ENCODE results near the gene KMT2E. TPM values are rescaled to one million over a fixed set of nuclear protein-coding genes. Genes with fewer than 3 reads are reported as not detected.
"Not testable (repeated sequence)": the region's sequence is repeated elsewhere in the genome, so short reads cannot be mapped to it uniquely, and the experiment has no call there.

The KMT2E gene
- total RNA-seq, 8 experiments from 2014 or later = 26.6 to 105 (median 77.8) TPM

GRCh38 chr7:104975553-104975952, 38.5 kb upstream of the KMT2E start:
- H3K4me1 ChIP-seq (replicated peaks in 1 of 2) = peaks cover 15 to 19% of the 10 kb centered on the region in 2 donors
- H3K4me3 ChIP-seq; H3K27ac ChIP-seq; in situ Hi-C loops (cut with MboI; ENCODE audit: low pct_unique_long_range_greater_than_20kb in 2 of 9, low sequenced_read_pairs in 9 of 9, unreplicated experiment in 9 of 9); ATAC-seq (replicated peaks in 6 of 8): not testable (repeated sequence)
- 90 to 100% (median 98%) methylated on average over 1 to 6 of the region's 6 CpGs; no CpG with 5 or more reads in 2 of the 10 experiments for WGBS, 10 experiments

GRCh38 chr7:104976966-104977636, 36.9 kb upstream of the KMT2E start:
- ATAC-seq (replicated peaks in 6 of 8) = peak in 1 of 8 experiments; percentile 4
- H3K27ac ChIP-seq = no peak overlapping the region
- no peak overlapping the region for H3K4me3 ChIP-seq
- in situ Hi-C loops (cut with MboI; ENCODE audit: low pct_unique_long_range_greater_than_20kb in 2 of 9, low sequenced_read_pairs in 9 of 9, unreplicated experiment in 9 of 9) = no loop called here
- H3K4me1 ChIP-seq (replicated peaks in 1 of 2) = peaks cover 15 to 19% of the 10 kb centered on the region in 2 donors
- 7 to 90% (median 43%) methylated on average over 1 to 3 of the region's 3 CpGs; no CpG with 5 or more reads in 2 of the 10 experiments for WGBS, 10 experiments

GRCh38 chr7:104978460-104978859, 35.5 kb upstream of the KMT2E start:
- in situ Hi-C loops (cut with MboI; ENCODE audit: low pct_unique_long_range_greater_than_20kb in 2 of 9, low sequenced_read_pairs in 9 of 9, unreplicated experiment in 9 of 9) = no loop called here
- H3K4me3 ChIP-seq = no peak overlapping the region
- peak in 3 of 8 experiments; percentile 52 to 70 (median 64) for ATAC-seq (replicated peaks in 6 of 8)

GRCh38 chr7:104979167-104979841, 34.7 kb upstream of the KMT2E start:
- Histone ChIP-seq H3K4me1 (replicated peaks in 1 of 2) (peaks cover 27 to 28% of the 10 kb centered on the region in 2 donors), H3K27ac (peak overlapping the region; percentile 12 to 16), H3K4me3 (no peak overlapping the region)
- ATAC-seq (replicated peaks in 6 of 8) = peak in 3 of 8 experiments; percentile 1 to 11 (median 10)
- in situ Hi-C loops (cut with MboI; ENCODE audit: low pct_unique_long_range_greater_than_20kb in 2 of 9, low sequenced_read_pairs in 9 of 9, unreplicated experiment in 9 of 9) = no loop called here
- WGBS, 10 experiments = 0 to 60% (median 31%) methylated on average over 1 to 3 of the region's 4 CpGs; no CpG with 5 or more reads in 2 of the 10 experiments

More at GRCh38 chr7:104978460-104978859, 35.5 kb upstream of the KMT2E start:
- WGBS, 10 experiments = 0 to 14% (median 0%) methylated on average over 1 of the region's 1 CpG; no CpG with 5 or more reads in 2 of the 10 experiments
- H3K4me1 ChIP-seq (replicated peaks in 1 of 2) = peaks cover 26 to 28% of the 10 kb centered on the region in 2 donors
- no peak overlapping the region for H3K27ac ChIP-seq

GRCh38 chr7:104980440-104980839, 33.6 kb upstream of the KMT2E start:
- 40 to 100% (median 86%) methylated on average over 1 to 5 of the region's 5 CpGs for WGBS, 10 experiments
- H3K4me3 ChIP-seq = no peak overlapping the region
- in situ Hi-C loops (cut with MboI; ENCODE audit: low pct_unique_long_range_greater_than_20kb in 2 of 9, low sequenced_read_pairs in 9 of 9, unreplicated experiment in 9 of 9) = no loop called here
- no peak for ATAC-seq (replicated peaks in 6 of 8)
- peaks cover 36 to 37% of the 10 kb centered on the region in 2 donors for H3K4me1 ChIP-seq (replicated peaks in 1 of 2)
- no peak overlapping the region for H3K27ac ChIP-seq

- H3K27ac ChIP-seq = no peak overlapping the region
- H3K4me1 ChIP-seq (replicated peaks in 1 of 2) = peaks cover 36 to 37% of the 10 kb centered on the region in 2 donors
- H3K4me3 ChIP-seq = no peak overlapping the region
- WGBS, 10 experiments = 0 to 93% (median 43%) methylated on average over 2 to 4 of the region's 4 CpGs
- in situ Hi-C loops (cut with MboI; ENCODE audit: low pct_unique_long_range_greater_than_20kb in 2 of 9, low sequenced_read_pairs in 9 of 9, unreplicated experiment in 9 of 9) = no loop called here
- ATAC-seq (replicated peaks in 6 of 8) = no peak
These were observed 32.9 kb upstream of the KMT2E start for GRCh38 chr7:104980841-104981671.

- H3K27ac ChIP-seq = no peak overlapping the region
- ATAC-seq (replicated peaks in 6 of 8) = no peak
- in situ Hi-C loops (cut with MboI; ENCODE audit: low pct_unique_long_range_greater_than_20kb in 2 of 9, low sequenced_read_pairs in 9 of 9, unreplicated experiment in 9 of 9) = no loop called here
- WGBS, 10 experiments = 14 to 100% (median 50%) methylated on average over 1 of the region's 1 CpG; no CpG with 5 or more reads in 1 of the 10 experiments
- peaks cover 36 to 37% of the 10 kb centered on the region in 2 donors for H3K4me1 ChIP-seq (replicated peaks in 1 of 2)
- no peak overlapping the region for H3K4me3 ChIP-seq
These were observed 32.4 kb upstream of the KMT2E start for GRCh38 chr7:104981672-104982037.

GRCh38 chr7:104982308-104983075, 31.5 kb upstream of the KMT2E start:
- H3K4me3 ChIP-seq = peak overlapping the region; percentile 56 to 77 (median 69)
- 23 to 81% (median 59%) methylated on average over 1 to 5 of the region's 5 CpGs for WGBS, 10 experiments
- in situ Hi-C loops (cut with MboI; ENCODE audit: low pct_unique_long_range_greater_than_20kb in 2 of 9, low sequenced_read_pairs in 9 of 9, unreplicated experiment in 9 of 9) = no loop called here
- H3K27ac ChIP-seq = peak overlapping the region; percentile 98 to 99
- no peak for ATAC-seq (replicated peaks in 6 of 8)
- peaks cover 36 to 37% of the 10 kb centered on the region in 2 donors for H3K4me1 ChIP-seq (replicated peaks in 1 of 2)

- no peak for ATAC-seq (replicated peaks in 6 of 8)
- H3K4me3 ChIP-seq = peak overlapping the region; percentile 56 to 77 (median 69)
- in situ Hi-C loops (cut with MboI; ENCODE audit: low pct_unique_long_range_greater_than_20kb in 2 of 9, low sequenced_read_pairs in 9 of 9, unreplicated experiment in 9 of 9) = no loop called here
These were observed 30.9 kb upstream of the KMT2E start for GRCh38 chr7:104983076-104983577.

GRCh38 chr7:104983578-104984539, 30.1 kb upstream of the KMT2E start:
- 0 to 14% (median 0%) methylated on average over 1 to 21 of the region's 62 CpGs; no CpG with 5 or more reads in 2 of the 10 experiments for WGBS, 10 experiments
- in situ Hi-C loops (cut with MboI; ENCODE audit: low pct_unique_long_range_greater_than_20kb in 2 of 9, low sequenced_read_pairs in 9 of 9, unreplicated experiment in 9 of 9) = no loop called here
- peak; percentile 91 to 96 (median 94) for ATAC-seq (replicated peaks in 6 of 8)
- Histone ChIP-seq H3K27ac (peak overlapping the region; percentile 98 to 99), H3K4me1 (replicated peaks in 1 of 2) (peaks cover 27 to 33% of the 10 kb centered on the region in 2 donors), H3K4me3 (peak overlapping the region; percentile 56 to 77 (median 69))

More at GRCh38 chr7:104983076-104983577, 30.9 kb upstream of the KMT2E start:
- Histone ChIP-seq H3K27ac (peak overlapping the region; percentile 98 to 99), H3K4me1 (replicated peaks in 1 of 2) (peaks cover 35 to 37% of the 10 kb centered on the region in 2 donors)
- 0 to 70% (median 40%) methylated on average over 1 to 11 of the region's 13 CpGs for WGBS, 10 experiments

GRCh38 chr7:104984585-104985258, 29.3 kb upstream of the KMT2E start:
- H3K4me1 ChIP-seq (replicated peaks in 1 of 2) = peaks cover 19 to 24% of the 10 kb centered on the region in 2 donors
- WGBS, 10 experiments = 0 to 60% (median 19%) methylated on average over 1 to 7 of the region's 7 CpGs; no CpG with 5 or more reads in 2 of the 10 experiments
- in situ Hi-C loops (cut with MboI; ENCODE audit: low pct_unique_long_range_greater_than_20kb in 2 of 9, low sequenced_read_pairs in 9 of 9, unreplicated experiment in 9 of 9) = no loop called here
- H3K27ac ChIP-seq = peak overlapping the region; percentile 98 to 99
- peak overlapping the region; percentile 56 to 77 (median 69) for H3K4me3 ChIP-seq
- no peak for ATAC-seq (replicated peaks in 6 of 8)

Data from motor neuron (in vitro differentiated cells).